OCI-LY7 (cell line): ENCODE data around the gene CHCHD4. TPM values are rescaled to one million over a fixed set of nuclear protein-coding genes. Genes with fewer than 3 reads are reported as not detected.

Source experiments
- BruUV-seq: library from RNA; stranded (reverse); fragments of 400-500 nt; replicated peaks from 2 replicates; lab custom pipeline; 2021; lab: Mats Ljungman, UMichigan
- CTCF ChIA-PET: fragments of 300-600 bp; sonication (Branson Sonifier 250); formaldehyde crosslinking; loops from one replicate; lab custom pipeline; 2022; ENCODE audit warnings: antibody characterized with exemption; ENCODE audit not compliant: unreplicated experiment; lab: Charles Lee
- POLR2A ChIA-PET: fragments of 300-600 bp; sonication (Branson Sonifier 250); formaldehyde crosslinking; loops from one replicate; lab custom pipeline; 2022; ENCODE audit warnings: antibody characterized with exemption; lab: Charles Lee
- DNase-seq: peaks from one replicate; pipeline ENCODE4 v3.0.0-alpha.2; 2015; ENCODE audit warnings: low spot score
- H2AFZ ChIP-seq: fragments of 200-600 bp; sonication (generic), shearing (Covaris generic); 2 replicates; pipeline ENCODE4 v1.6.1; 2014; ENCODE audit warnings: mild to moderate bottlenecking, antibody characterized with exemption, low read length, moderate library complexity
- H3K27ac ChIP-seq: fragments of 200-600 bp; sonication (generic); 2 replicates; pipeline ENCODE4 v1.5.1; 2014; ENCODE audit warnings: mixed run types, low read depth, mild to moderate bottlenecking, moderate library complexity, low read length, inconsistent platforms; ENCODE audit not compliant: poor library complexity, severe bottlenecking
- H3K36me3 ChIP-seq: fragments of 200-600 bp; sonication (generic); 2 replicates; pipeline ENCODE4 v1.6.1; 2014; ENCODE audit warnings: mild to moderate bottlenecking, antibody characterized with exemption, low read length, moderate library complexity, mixed read lengths; ENCODE audit not compliant: insufficient read depth
- H3K4me1 ChIP-seq: fragments of 200-600 bp; sonication (generic); 2 replicates; pipeline ENCODE4 v1.5.1; 2014; ENCODE audit warnings: mild to moderate bottlenecking, low read length; ENCODE audit not compliant: insufficient read depth, poor library complexity, severe bottlenecking
- H3K4me2 ChIP-seq: fragments of 200-600 bp; sonication (generic); 2 replicates; pipeline ENCODE4 v1.6.1; 2014; ENCODE audit warnings: mild to moderate bottlenecking, low read length
- H3K4me3 ChIP-seq: fragments of 200-600 bp; sonication (generic); 2 replicates; pipeline ENCODE4 v1.5.1; 2014; ENCODE audit warnings: mild to moderate bottlenecking, low read depth, low read length; ENCODE audit not compliant: poor library complexity, severe bottlenecking
- H3K79me2 ChIP-seq: fragments of 200-600 bp; sonication (generic); 2 replicates; pipeline ENCODE4 v1.6.1; 2016; ENCODE audit warnings: low read depth, mild to moderate bottlenecking, low read length, moderate library complexity, mixed read lengths; ENCODE audit not compliant: insufficient read depth
- H3K9me2 ChIP-seq: fragments of 200-600 bp; sonication (generic); 2 replicates; pipeline ENCODE4 v1.6.1; 2016; ENCODE audit warnings: mild to moderate bottlenecking, low read length, mixed read lengths; ENCODE audit not compliant: insufficient read depth
- H3K9me3 ChIP-seq: fragments of 200-600 bp; sonication (generic); 2 replicates; pipeline ENCODE4 v1.6.1; 2014; ENCODE audit warnings: mild to moderate bottlenecking, mixed run types, low read length, mixed read lengths
- H4K20me1 ChIP-seq: fragments of 200-600 bp; sonication (generic); 2 replicates; pipeline ENCODE4 v1.6.1; 2014; ENCODE audit warnings: mild to moderate bottlenecking, antibody characterized with exemption, low read length, moderate library complexity, mixed read lengths; ENCODE audit not compliant: insufficient read depth
- CTCF ChIP-seq: fragments of 200-600 bp; sonication (generic); conservative IDR thresholded peaks from 2 replicates; pipeline ENCODE4 v1.5.1; 2014; ENCODE audit warnings: mild to moderate bottlenecking, antibody characterized with exemption, low read length, moderate library complexity, mixed read lengths
- EZH2phosphoT487 ChIP-seq: fragments of 200-600 bp; sonication (generic); IDR thresholded peaks from 2 replicates; pipeline ENCODE4 v1.6.1; 2018; ENCODE audit warnings: low read depth, borderline replicate concordance, mild to moderate bottlenecking, mixed run types, antibody characterized with exemption, low read length, moderate library complexity, mixed read lengths
- intact Hi-C: fragments of 100-400 bp; cut with micrococcal nuclease; formaldehyde crosslinking; loops from one replicate; pipeline ENCODE4 v1.10.0; 2022; ENCODE audit not compliant: unreplicated experiment
- total RNA-seq, 2 experiments: library from RNA; depleted of rRNA in 1 of 2; stranded (reverse); fragments of >200 nt in 1 of 2; shearing (Covaris generic) in 1 of 2; gene quantifications; 2 replicates each; pipeline ENCODE4 v1.2.3, GENCODE V29; 2014 to 2022

CHCHD4 gene
- total RNA-seq, 2 experiments from 2014 or later = 19.8 to 27.1 TPM

GRCh38 chr3:14139771-14140170 lies 15.1 kb upstream of the CHCHD4 start:
- ChIA-PET POLR2A (no interaction called here), CTCF (no interaction called here)
- Histone ChIP-seq H3K27ac (no peak overlapping the region), H3K79me2 (no peaks in the 10 kb centered on the region), H3K4me2 (no peak overlapping the region), H3K36me3 (peaks cover 24% of the 10 kb centered on the region; the same call in 1 of the 2 replicates), H3K4me3 (no peak overlapping the region), H2AFZ (no peak overlapping the region), H4K20me1 (0 out of 2 replicates have a peak, but pooled peaks cover 3% of the 10 kb centered on the region), H3K9me2 (no peaks in the 10 kb centered on the region), H3K4me1 (no peaks in the 10 kb centered on the region), H3K9me3 (no peaks in the 10 kb centered on the region)
- no peak for DNase-seq
- intact Hi-C loops = no loop called here
- TF ChIP-seq CTCF (no peak), EZH2phosphoT487 (no peak)
- BruUV-seq = no TSS peak

- H3K4me2 ChIP-seq = no peak overlapping the region
- no peak overlapping the region for H3K4me3 ChIP-seq
- H3K9me3 ChIP-seq = no peaks in the 10 kb centered on the region
- no TSS peak for BruUV-seq
- H3K9me2 ChIP-seq = no peaks in the 10 kb centered on the region
- no peak overlapping the region for H3K27ac ChIP-seq
- H3K36me3 ChIP-seq = peaks cover 22% of the 10 kb centered on the region; the same call in 1 of the 2 replicates
- no peak overlapping the region for H2AFZ ChIP-seq
- DNase-seq = no peak
- 0 out of 2 replicates have a peak, but pooled peaks cover under 1% of the 10 kb centered on the region for H4K20me1 ChIP-seq
- no peaks in the 10 kb centered on the region for H3K79me2 ChIP-seq
- TF ChIP-seq EZH2phosphoT487 (no peak), CTCF (no peak)
- intact Hi-C loops = no loop called here
- no peaks in the 10 kb centered on the region for H3K4me1 ChIP-seq
- ChIA-PET POLR2A (no interaction called here), CTCF (no interaction called here)
Observed at GRCh38 chr3:14138878-14139655, 14.4 kb upstream of the CHCHD4 start.
